Liver (tissue), 3 donors: ENCODE results near the gene ARAP1.

Experiments
- ATF3 ChIP-seq: IDR thresholded peaks from 2 replicates; pipeline ENCODE4 v1.6.1; 2016; ENCODE audit warnings: antibody characterized with exemption
- CTCF ChIP-seq: fragments of 150-350 bp; IDR thresholded peaks from 2 replicates; pipeline ENCODE4 v1.5.1; 2017; ENCODE audit warnings: improper control_type of control experiment, low read depth, low read length; ENCODE audit not compliant: missing input control
- EGR1 ChIP-seq, 2 donors: IDR thresholded peaks; 2 replicates each; pipeline ENCODE4 v1.6.1; 2016 to 2018; ENCODE audit warnings: antibody characterized with exemption in 2 of 2, low read depth in 2 of 2
- FOXA1 ChIP-seq: IDR thresholded peaks from 2 replicates; pipeline ENCODE4 v1.6.1; 2016; ENCODE audit warnings: antibody characterized with exemption
- GABPA ChIP-seq, 2 donors: IDR thresholded peaks in 1 of 2; conservative IDR thresholded peaks in 1 of 2; 2 replicates each; pipeline ENCODE4 v1.6.1; 2016; ENCODE audit warnings: antibody characterized with exemption in 2 of 2, mild to moderate bottlenecking in 1 of 2, moderate library complexity in 1 of 2
- HNF4G ChIP-seq: IDR thresholded peaks from 2 replicates; pipeline ENCODE4 v1.6.1; 2016; ENCODE audit warnings: antibody characterized with exemption
- JUND ChIP-seq, 2 donors: IDR thresholded peaks; 2 replicates each; pipeline ENCODE4 v1.6.1; 2016; ENCODE audit warnings: antibody characterized with exemption in 2 of 2
- NR2F2 ChIP-seq: IDR thresholded peaks from 2 replicates; pipeline ENCODE4 v1.6.1; 2016; ENCODE audit warnings: antibody characterized with exemption
- RAD21 ChIP-seq, 2 donors: IDR thresholded peaks; 2 replicates each; pipeline ENCODE4 v1.6.1; 2016; ENCODE audit warnings: antibody characterized with exemption in 2 of 2, mild to moderate bottlenecking in 2 of 2
- REST ChIP-seq: IDR thresholded peaks from 2 replicates; pipeline ENCODE4 v1.6.1; 2016; ENCODE audit warnings: antibody characterized with exemption, mild to moderate bottlenecking
- SP1 ChIP-seq: IDR thresholded peaks from 2 replicates; pipeline ENCODE4 v1.6.1; 2018; ENCODE audit warnings: antibody characterized with exemption, mild to moderate bottlenecking
- TAF1 ChIP-seq: conservative IDR thresholded peaks from 2 replicates; pipeline ENCODE4 v1.6.1; 2016; ENCODE audit warnings: antibody characterized with exemption, mild to moderate bottlenecking
- YY1 ChIP-seq: IDR thresholded peaks from 2 replicates; pipeline ENCODE4 v1.6.1; 2016; ENCODE audit warnings: antibody characterized with exemption, mild to moderate bottlenecking
- ZBTB33 ChIP-seq: IDR thresholded peaks from 2 replicates; pipeline ENCODE4 v1.6.1; 2016; ENCODE audit warnings: antibody characterized with exemption
- donor health status: healthy.
- donor health status: healthy.

GRCh38 chr11:72721276-72721675 is 30.9 kb downstream of the ARAP1 start:
- TF ChIP-seq CTCF: no peak
- TF ChIP-seq RAD21 (IDR thresholded peaks at IDR 0.05): no peak
- no peak for TF ChIP-seq ZBTB33
- no peak for TF ChIP-seq SP1
- TF ChIP-seq REST: no peak
- TF ChIP-seq GABPA (IDR thresholded peaks at IDR 0.05 in 1 of 2, conservative IDR thresholded peaks at IDR 0.05 in 1 of 2): no peak
- no peak for TF ChIP-seq NR2F2
- TF ChIP-seq JUND (IDR thresholded peaks at IDR 0.05): no peak
- TF ChIP-seq ATF3: no peak
- TF ChIP-seq FOXA1: no peak
- TF ChIP-seq HNF4G: no peak
- no peak for TF ChIP-seq YY1
- no peak for TF ChIP-seq EGR1 (IDR thresholded peaks at IDR 0.05; ENCODE audit: low read depth in 2 of 2)
- no peak for TF ChIP-seq TAF1
